ENCODE measurements around the gene ACOX2.

GRCh38 chr3:58492494-58492905, 44.5 kb downstream of the ACOX2 start:
- no peak for TF ChIP-seq CTCF (conservative IDR thresholded peaks at IDR 0.05)
- no peak for TF ChIP-seq EZH2 (IDR thresholded peaks at IDR 0.05; ENCODE audit: low read depth)
